Non-pigmented ciliary epithelial cell (primary cell): ENCODE results near the gene SLX9.
A peak's percentile ranks its signal among the peaks of the same experiment; 100 is the strongest.

Experiments used
- DNase-seq: peaks from one replicate; pipeline ENCODE4 v3.0.0-alpha.2; 2010; ENCODE audit warnings: low read depth

Gene SLX9

GRCh38 chr21:45003331-45004058 is 63.7 kb downstream of the SLX9 start:
- DNase-seq: no peak

- DNase-seq: no peak
These were observed 64.2 kb downstream of the SLX9 start for GRCh38 chr21:45004059-45004422.

- DNase-seq: no peak
These were observed 64.8 kb downstream of the SLX9 start for GRCh38 chr21:45004481-45005247.

- no peak for DNase-seq
These were observed 66.8 kb downstream of the SLX9 start for GRCh38 chr21:45006536-45007095.

GRCh38 chr21:45009616-45010015 is 69.8 kb downstream of the SLX9 start:
- no peak for DNase-seq

GRCh38 chr21:45010096-45010495 is 70.3 kb downstream of the SLX9 start:
- DNase-seq: no peak

- no peak for DNase-seq
These were observed 71.0 kb downstream of the SLX9 start for GRCh38 chr21:45010860-45011259.

GRCh38 chr21:45011426-45011825 is 71.6 kb downstream of the SLX9 start:
- DNase-seq: no peak

GRCh38 chr21:45011911-45012661 is 72.3 kb downstream of the SLX9 start:
- DNase-seq: peak; percentile 74

GRCh38 chr21:45012662-45013259 is 72.9 kb downstream of the SLX9 start:
- DNase-seq: no peak

- DNase-seq: no peak
These were observed 73.5 kb downstream of the SLX9 start for GRCh38 chr21:45013260-45013841.

- no peak for DNase-seq
These were observed 75.1 kb downstream of the SLX9 start for GRCh38 chr21:45014747-45015468.

- DNase-seq: no peak
These were observed 75.6 kb downstream of the SLX9 start for GRCh38 chr21:45015469-45015860.

- DNase-seq: no peak
These were observed 76.2 kb downstream of the SLX9 start for GRCh38 chr21:45016031-45016405.

- DNase-seq: no peak
These were observed 76.7 kb downstream of the SLX9 start for GRCh38 chr21:45016406-45017038.

- DNase-seq: no peak
These were observed 77.5 kb downstream of the SLX9 start for GRCh38 chr21:45017039-45017960.

GRCh38 chr21:45018131-45019075 is 78.6 kb downstream of the SLX9 start:
- no peak for DNase-seq
